ENCODE results near the gene OR10A5.
"Not testable (repeated sequence)": the region's sequence is repeated elsewhere in the genome, so short reads cannot be mapped to it uniquely, and the experiment has no call there.

OR10A5 gene

GRCh38 chr11:6876914-6877313 lies 31.4 kb downstream of the OR10A5 start:
- no peak for DNase-seq

DNA sequence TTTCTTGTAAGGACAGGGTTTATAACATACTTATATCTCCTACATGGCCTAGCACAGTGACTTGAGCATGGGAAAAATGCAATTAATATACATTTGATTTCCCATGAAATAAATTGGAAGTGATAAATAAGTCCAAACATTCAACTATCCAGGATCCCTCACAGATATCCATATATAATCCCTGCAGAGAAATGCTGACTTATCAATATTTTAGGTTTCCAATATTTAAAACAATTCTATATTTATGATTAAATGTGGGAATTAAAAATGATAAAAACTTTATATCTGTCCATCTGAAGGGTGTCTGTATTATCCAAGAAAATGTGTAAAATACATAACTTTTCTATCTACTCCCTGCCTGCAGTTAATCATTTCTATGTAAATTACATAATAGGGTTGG lies 37.3 kb downstream of the OR10A5 start:
- DNase-seq, result no peak

GRCh38 chr11:6887711-6888110 lies 42.2 kb downstream of the OR10A5 start:
- not testable (repeated sequence) for DNase-seq

- DNase-seq, result no peak
Measured at GRCh38 chr11:6888830-6889229, 43.3 kb downstream of the OR10A5 start.

- no peak for DNase-seq
Measured at GRCh38 chr11:6889835-6890234, 44.4 kb downstream of the OR10A5 start.

- DNase-seq, result no peak
Measured at GRCh38 chr11:6892400-6892799, 46.9 kb downstream of the OR10A5 start, which contains the start of gene OR2D2. Gene OR2D2, minus strand, starts transcription at chr11:6892500. Its CDS starts 0 bp downstream, at chr11:6892500.

- DNase-seq, result no peak
Measured at GRCh38 chr11:6894097-6894496, 48.6 kb downstream of the OR10A5 start.

DNA sequence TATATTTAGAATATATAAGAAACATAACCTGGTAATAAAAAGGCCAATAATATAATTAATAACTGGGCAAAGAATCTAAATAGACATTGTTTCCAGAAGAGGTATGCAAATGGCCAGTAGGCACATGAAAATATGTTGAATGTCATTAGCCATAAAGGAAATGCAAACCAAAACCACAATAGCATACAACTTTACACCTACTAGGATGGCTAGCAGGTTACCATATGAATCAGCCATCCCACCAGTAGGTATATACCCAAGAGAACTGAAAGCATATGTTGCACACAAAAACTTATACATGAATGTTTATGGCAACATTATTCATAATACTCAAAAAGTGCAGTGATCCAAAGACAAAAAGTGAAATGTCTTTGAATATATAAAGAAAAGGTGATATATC lies 49.5 kb downstream of the OR10A5 start:
- DNase-seq, result peak; percentile 35
